HG02870 (cell line): ENCODE measurements around the gene SH3GL1.

Source experiments
- ATAC-seq: cut with Tn5 transposase; IDR thresholded peaks from one replicate; pipeline ENCODE4 v1.9.1; 2021; ENCODE audit warnings: mild to moderate bottlenecking, moderate library complexity; ENCODE audit not compliant: unreplicated experiment

Gene SH3GL1

GRCh38 chr19:4376671-4376990, 23.7 kb downstream of the SH3GL1 start:
- ATAC-seq: no peak

- ATAC-seq: no peak
Measured at GRCh38 chr19:4376028-4376670, 24.2 kb downstream of the SH3GL1 start.

- ATAC-seq: no peak
Measured at GRCh38 chr19:4375164-4376027, 25.0 kb downstream of the SH3GL1 start.

- ATAC-seq: no peak
Measured at GRCh38 chr19:4374498-4375163, 25.7 kb downstream of the SH3GL1 start.

GRCh38 chr19:4373601-4374497, 26.5 kb downstream of the SH3GL1 start:
- ATAC-seq: no peak

GRCh38 chr19:4373013-4373367, 27.4 kb downstream of the SH3GL1 start:
- no peak for ATAC-seq

GRCh38 chr19:4372165-4373012, 28.0 kb downstream of the SH3GL1 start:
- no peak for ATAC-seq

GRCh38 chr19:4371247-4372164, 28.8 kb downstream of the SH3GL1 start:
- no peak for ATAC-seq

GRCh38 chr19:4370418-4371041, 29.8 kb downstream of the SH3GL1 start:
- no peak for ATAC-seq

- ATAC-seq: peak; percentile 26
Measured at GRCh38 chr19:4369888-4370260, 30.5 kb downstream of the SH3GL1 start.

GRCh38 chr19:4369109-4369887, 31.0 kb downstream of the SH3GL1 start:
- ATAC-seq: peak; percentile 39

GRCh38 chr19:4368128-4368820, 32.1 kb downstream of the SH3GL1 start:
- no peak for ATAC-seq

- ATAC-seq: no peak
Measured at GRCh38 chr19:4367781-4368127, 32.6 kb downstream of the SH3GL1 start.

- ATAC-seq: no peak
Measured at GRCh38 chr19:4367336-4367723, 33.0 kb downstream of the SH3GL1 start.

- ATAC-seq: no peak
Measured at GRCh38 chr19:4366666-4367335, 33.5 kb downstream of the SH3GL1 start.

GRCh38 chr19:4365791-4366665, 34.3 kb downstream of the SH3GL1 start:
- ATAC-seq: no peak
